Measurements from ENCODE around the gene EEIG1.

The EEIG1 gene

GRCh38 chr9:127938298-127938690 is 42.5 kb downstream of the EEIG1 start:
- no peak overlapping the region for H3K4me3 ChIP-seq
- peaks cover 0 to 29% (median 16%) of the 10 kb centered on the region in 11 experiments; a peak in 14 of 22 replicates for H3K36me3 ChIP-seq
- H3K9ac ChIP-seq, result peak overlapping the region in 2 of 11 experiments; percentile 87 to 88; a peak in 1 of 22 replicates
- no peaks in the 10 kb centered on the region for H3K27me3 ChIP-seq
- H4K20me1 ChIP-seq, result peaks cover 8 to 47% (median 32%) of the 10 kb centered on the region in 11 experiments; a peak in 20 of 22 replicates
- peaks cover 32 to 50% (median 43%) of the 10 kb centered on the region in 10 experiments for H3K4me1 ChIP-seq
- H3K4me2 ChIP-seq, result peak overlapping the region in 10 of 11 experiments; percentile 87 to 98 (median 94); a peak in 15 of 22 replicates
- peak overlapping the region in 2 of 11 experiments; percentile 63 to 87; a peak in 3 of 22 replicates for H3K27ac ChIP-seq
- no peaks in the 10 kb centered on the region for H3K9me3 ChIP-seq (replicated peaks in 1 of 11)
- TF ChIP-seq Cebpa-rat (IDR thresholded peaks at IDR 0.05), result no peak

GRCh38 chr9:127937388-127938297 is 43.1 kb downstream of the EEIG1 start, which contains the start of gene DPM2:
DPM2 (minus strand) TSS chr9:127937854; CDS start chr9:127937820, 34 bp downstream.
- H3K4me3 ChIP-seq, result peak within 1 kb of the TSS; percentile 69 to 87 (median 82)
- peak within 1 kb of the TSS; percentile 82 to 98 (median 94) for H3K4me2 ChIP-seq
- H3K9ac ChIP-seq, result peak within 1 kb of the TSS; percentile 73 to 89 (median 84)
- peaks cover 28 to 44% (median 37%) of the 10 kb centered on the region in 10 experiments for H3K4me1 ChIP-seq
- peak within 1 kb of the TSS; percentile 37 to 91 (median 80); a peak in 21 of 22 replicates for H3K27ac ChIP-seq
- H4K20me1 ChIP-seq, result peaks cover 8 to 48% (median 32%) of the 10 kb centered on the region in 11 experiments; a peak in 20 of 22 replicates
- peaks cover 0 to 33% (median 16%) of the 10 kb centered on the region in 11 experiments; a peak in 14 of 22 replicates for H3K36me3 ChIP-seq
- no peak for TF ChIP-seq Cebpa-rat (IDR thresholded peaks at IDR 0.05)
- H3K27me3 ChIP-seq, result no peaks in the 10 kb centered on the region
- H3K9me3 ChIP-seq (replicated peaks in 1 of 11), result no peaks in the 10 kb centered on the region

GRCh38 chr9:127937056-127937387 is 43.8 kb downstream of the EEIG1 start:
- no peaks in the 10 kb centered on the region for H3K9me3 ChIP-seq (replicated peaks in 1 of 11)
- H3K27me3 ChIP-seq, result no peaks in the 10 kb centered on the region
- peak overlapping the region; percentile 82 to 98 (median 94) for H3K4me2 ChIP-seq
- peak overlapping the region; percentile 73 to 89 (median 84) for H3K9ac ChIP-seq
- no peak for TF ChIP-seq Cebpa-rat (IDR thresholded peaks at IDR 0.05)
- H4K20me1 ChIP-seq, result peaks cover 8 to 46% (median 31%) of the 10 kb centered on the region in 11 experiments; a peak in 20 of 22 replicates
- peak overlapping the region; percentile 37 to 91 (median 80); a peak in 21 of 22 replicates for H3K27ac ChIP-seq
- peaks cover 28 to 41% (median 35%) of the 10 kb centered on the region in 10 experiments for H3K4me1 ChIP-seq
- H3K4me3 ChIP-seq, result peak overlapping the region; percentile 69 to 87 (median 82)
- H3K36me3 ChIP-seq, result peaks cover 0 to 28% (median 14%) of the 10 kb centered on the region in 11 experiments; a peak in 13 of 22 replicates

- H3K27ac ChIP-seq, result peak overlapping the region in 9 of 11 experiments; percentile 77 to 91 (median 82); a peak in 12 of 22 replicates
- H3K27me3 ChIP-seq, result no peaks in the 10 kb centered on the region
- H3K4me2 ChIP-seq, result peak overlapping the region; percentile 82 to 98 (median 94)
- TF ChIP-seq Cebpa-rat (IDR thresholded peaks at IDR 0.05), result no peak
- peak overlapping the region; percentile 69 to 87 (median 82) for H3K4me3 ChIP-seq
- peak overlapping the region; percentile 73 to 89 (median 84) for H3K9ac ChIP-seq
- no peaks in the 10 kb centered on the region for H3K9me3 ChIP-seq (replicated peaks in 1 of 11)
- peaks cover 32 to 47% (median 41%) of the 10 kb centered on the region in 10 experiments for H3K4me1 ChIP-seq
- peaks cover 0 to 25% (median 14%) of the 10 kb centered on the region in 11 experiments; a peak in 13 of 22 replicates for H3K36me3 ChIP-seq
- peaks cover 10 to 52% (median 37%) of the 10 kb centered on the region in 11 experiments; a peak in 20 of 22 replicates for H4K20me1 ChIP-seq
These were observed 44.4 kb downstream of the EEIG1 start for GRCh38 chr9:127936347-127936852.

- Histone ChIP-seq H3K36me3 (peaks cover 0 to 24% (median 14%) of the 10 kb centered on the region in 11 experiments; a peak in 13 of 22 replicates), H4K20me1 (peaks cover 14 to 58% (median 43%) of the 10 kb centered on the region in 11 experiments; a peak in 20 of 22 replicates), H3K9ac (peak overlapping the region; percentile 2 to 89 (median 84); a peak in 20 of 22 replicates), H3K9me3 (replicated peaks in 1 of 11) (no peaks in the 10 kb centered on the region), H3K4me1 (peaks cover 38 to 53% (median 47%) of the 10 kb centered on the region in 10 experiments), H3K27me3 (peaks cover 0 to 1% (median 0%) of the 10 kb centered on the region in 11 experiments; a peak in 1 of 22 replicates), H3K27ac (peak overlapping the region in 6 of 11 experiments; percentile 10 to 83 (median 52); a peak in 8 of 22 replicates), H3K4me2 (peak overlapping the region; percentile 82 to 98 (median 94)), H3K4me3 (peak overlapping the region in 9 of 10 experiments; percentile 69 to 87 (median 82); a peak in 16 of 20 replicates)
- no peak for TF ChIP-seq Cebpa-rat (IDR thresholded peaks at IDR 0.05)
These were observed 45.0 kb downstream of the EEIG1 start for GRCh38 chr9:127935765-127936221.

GRCh38 chr9:127934986-127935385 is 45.8 kb downstream of the EEIG1 start:
- Histone ChIP-seq H3K36me3 (peaks cover 0 to 24% (median 14%) of the 10 kb centered on the region in 11 experiments; a peak in 13 of 22 replicates), H3K4me1 (peaks cover 39 to 60% (median 53%) of the 10 kb centered on the region in 10 experiments), H3K9me3 (replicated peaks in 1 of 11) (no peaks in the 10 kb centered on the region), H3K4me2 (peak overlapping the region; percentile 82 to 98 (median 94)), H3K27ac (peak overlapping the region in 5 of 11 experiments; percentile 21 to 83 (median 48); a peak in 10 of 22 replicates), H3K4me3 (peak overlapping the region in 3 of 10 experiments; percentile 24 to 87 (median 69); a peak in 1 of 20 replicates), H3K27me3 (peaks cover 6 to 9% (median 6%) of the 10 kb centered on the region in 11 experiments), H3K9ac (peak overlapping the region; percentile 7 to 88 (median 81); a peak in 13 of 22 replicates), H4K20me1 (peaks cover 18 to 66% (median 48%) of the 10 kb centered on the region in 11 experiments; a peak in 21 of 22 replicates)
- TF ChIP-seq Cebpa-rat (IDR thresholded peaks at IDR 0.05), result no peak

GRCh38 chr9:127934248-127934647 is 46.5 kb downstream of the EEIG1 start:
- Histone ChIP-seq H3K4me3 (no peak overlapping the region), H3K27ac (peak overlapping the region in 2 of 11 experiments; percentile 47 to 83; a peak in 2 of 22 replicates), H3K9ac (peak overlapping the region in 1 of 11 experiments; percentile 63; a peak in 2 of 22 replicates), H3K4me1 (peaks cover 39 to 67% (median 55%) of the 10 kb centered on the region in 10 experiments), H3K9me3 (replicated peaks in 1 of 11) (no peaks in the 10 kb centered on the region), H3K4me2 (peak overlapping the region in 7 of 11 experiments; percentile 82 to 98 (median 95); a peak in 8 of 22 replicates), H3K27me3 (peaks cover 13 to 17% (median 14%) of the 10 kb centered on the region in 11 experiments), H3K36me3 (peaks cover 0 to 24% (median 14%) of the 10 kb centered on the region in 11 experiments; a peak in 13 of 22 replicates), H4K20me1 (peaks cover 21 to 74% (median 55%) of the 10 kb centered on the region in 11 experiments; a peak in 21 of 22 replicates)
- TF ChIP-seq Cebpa-rat (IDR thresholded peaks at IDR 0.05), result no peak
